Activated naive CD4-positive, alpha-beta T cell treated with anti-CD3 and anti-CD28 coated beads, Interleukin-2, amount 50 U/mL, for 24 hours (primary cell): ENCODE measurements around the gene DNAJB1.
A peak's percentile ranks its signal among the peaks of the same experiment; 100 is the strongest.
"Not testable (repeated sequence)": the region's sequence is repeated elsewhere in the genome, so short reads cannot be mapped to it uniquely, and the experiment has no call there.

ENCODE experiments used
- H3K27ac Mint-ChIP-seq: one replicate; pipeline ENCODE4 v1.8.0; 2021; ENCODE audit warnings: mild to moderate bottlenecking, mixed read lengths
- H3K27me3 Mint-ChIP-seq: one replicate; pipeline ENCODE4 v1.8.0; 2021; ENCODE audit warnings: mixed read lengths
- H3K36me3 Mint-ChIP-seq: one replicate; pipeline ENCODE4 v1.8.0; 2021; ENCODE audit warnings: mixed read lengths
- H3K4me1 Mint-ChIP-seq: one replicate; pipeline ENCODE4 v1.8.0; 2021; ENCODE audit warnings: mixed read lengths
- H3K4me3 Mint-ChIP-seq: one replicate; pipeline ENCODE4 v1.8.0; 2021; ENCODE audit warnings: mild to moderate bottlenecking, mixed read lengths
- H3K9me3 Mint-ChIP-seq: one replicate; pipeline ENCODE4 v1.8.0; 2021; ENCODE audit warnings: mixed read lengths

DNAJB1 gene

DNA sequence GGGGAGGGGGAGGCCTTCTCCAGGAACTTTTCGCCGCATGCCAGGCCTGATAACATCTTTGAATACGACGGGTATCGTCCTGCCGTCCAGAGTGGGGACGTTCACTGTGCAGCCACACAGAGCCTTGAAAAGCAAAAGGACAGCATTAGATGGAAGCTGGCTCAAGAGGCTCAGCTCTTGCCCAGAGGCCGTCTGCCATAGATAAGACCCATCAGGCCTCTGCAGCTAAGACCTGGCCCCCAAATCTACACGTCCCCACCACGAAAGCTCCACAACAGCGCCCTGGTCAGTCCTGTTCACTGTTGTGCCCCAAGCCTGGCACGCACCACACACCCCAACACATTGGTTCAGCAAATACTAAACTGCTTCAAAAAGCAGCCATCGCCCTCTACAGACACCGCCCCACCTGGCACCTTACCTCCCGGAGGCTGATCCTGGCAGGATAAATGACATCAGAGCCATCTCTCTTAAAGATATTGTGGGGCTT is 2.1 kb downstream of the DNAJB1 start:
- Mint-ChIP-seq H3K27me3 (no peaks in the 10 kb centered on the region), H3K27ac (peak overlapping the region; percentile 67), H3K36me3 (peaks cover 20% of the 10 kb centered on the region), H3K4me1 (peaks cover 57% of the 10 kb centered on the region), H3K4me3 (peak overlapping the region; percentile 93), H3K9me3 (no peaks in the 10 kb centered on the region)

DNA sequence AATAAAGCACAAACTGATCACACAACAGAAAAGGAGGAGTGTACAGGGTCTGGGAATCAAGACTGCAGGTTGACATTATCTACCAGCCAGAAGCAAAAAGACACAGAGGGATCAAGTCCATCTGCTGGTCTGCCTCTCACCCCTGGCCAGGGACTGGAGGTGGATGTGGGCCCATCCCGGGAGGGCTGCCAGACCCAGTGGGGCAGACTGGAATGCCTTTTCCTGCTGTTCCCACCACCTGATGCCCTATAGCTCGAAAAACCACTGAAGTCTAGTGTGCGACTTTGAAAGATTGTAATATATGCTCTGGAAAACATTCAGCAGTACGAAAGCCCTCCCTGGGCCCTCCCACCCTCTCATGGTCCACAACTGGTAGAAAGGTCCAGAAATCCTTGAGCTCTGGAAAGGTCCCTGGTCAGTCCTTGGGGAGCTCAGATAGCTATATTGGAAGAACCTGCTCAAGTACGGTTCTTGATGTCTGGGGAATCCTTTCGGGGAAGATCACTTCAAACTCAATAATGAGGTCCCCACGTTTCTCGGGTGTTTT is 2.6 kb downstream of the DNAJB1 start:
- H3K36me3 Mint-ChIP-seq: peaks cover 20% of the 10 kb centered on the region
- H3K4me1 Mint-ChIP-seq: peaks cover 62% of the 10 kb centered on the region
- H3K4me3 Mint-ChIP-seq: peak overlapping the region; percentile 93
- H3K27me3 Mint-ChIP-seq: no peaks in the 10 kb centered on the region
- H3K27ac Mint-ChIP-seq: peak overlapping the region; percentile 52
- no peaks in the 10 kb centered on the region for H3K9me3 Mint-ChIP-seq

DNA sequence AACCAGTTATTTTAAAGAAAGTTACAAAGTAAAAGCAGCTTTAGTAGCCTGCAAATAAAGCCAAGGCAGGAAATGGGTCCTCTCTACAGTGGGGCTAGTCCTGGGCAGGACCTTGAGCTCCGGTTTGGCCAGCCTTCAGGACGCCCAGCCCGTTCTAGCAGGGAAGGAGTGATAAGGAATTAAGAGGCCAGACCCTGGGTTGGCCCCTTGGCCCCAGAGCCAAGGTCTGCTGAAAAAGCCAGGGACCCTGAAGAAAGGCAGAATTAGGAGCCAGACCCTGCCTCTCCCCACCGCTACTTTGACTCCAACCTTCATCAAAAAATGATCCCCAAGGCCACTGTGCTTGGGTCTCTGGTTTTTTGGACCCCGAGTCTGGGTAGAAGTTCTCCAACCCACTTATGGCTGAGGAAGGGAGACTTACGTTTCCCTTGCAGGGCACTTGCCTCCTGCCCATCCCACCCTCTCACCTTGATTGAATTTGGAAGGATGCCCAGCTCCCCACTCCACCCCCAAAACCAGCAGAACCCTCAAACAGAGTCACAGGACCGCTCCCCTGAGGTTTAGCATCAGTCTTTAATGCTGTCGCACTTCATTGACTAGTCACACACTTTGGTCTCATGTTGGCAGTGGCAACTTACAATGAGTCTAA is 3.9 kb downstream of the DNAJB1 start:
- Mint-ChIP-seq H3K4me3 (peak overlapping the region; percentile 93), H3K27me3 (no peaks in the 10 kb centered on the region), H3K9me3 (no peaks in the 10 kb centered on the region), H3K27ac (peak overlapping the region; percentile 38), H3K36me3 (peaks cover 20% of the 10 kb centered on the region), H3K4me1 (peaks cover 59% of the 10 kb centered on the region)

DNA sequence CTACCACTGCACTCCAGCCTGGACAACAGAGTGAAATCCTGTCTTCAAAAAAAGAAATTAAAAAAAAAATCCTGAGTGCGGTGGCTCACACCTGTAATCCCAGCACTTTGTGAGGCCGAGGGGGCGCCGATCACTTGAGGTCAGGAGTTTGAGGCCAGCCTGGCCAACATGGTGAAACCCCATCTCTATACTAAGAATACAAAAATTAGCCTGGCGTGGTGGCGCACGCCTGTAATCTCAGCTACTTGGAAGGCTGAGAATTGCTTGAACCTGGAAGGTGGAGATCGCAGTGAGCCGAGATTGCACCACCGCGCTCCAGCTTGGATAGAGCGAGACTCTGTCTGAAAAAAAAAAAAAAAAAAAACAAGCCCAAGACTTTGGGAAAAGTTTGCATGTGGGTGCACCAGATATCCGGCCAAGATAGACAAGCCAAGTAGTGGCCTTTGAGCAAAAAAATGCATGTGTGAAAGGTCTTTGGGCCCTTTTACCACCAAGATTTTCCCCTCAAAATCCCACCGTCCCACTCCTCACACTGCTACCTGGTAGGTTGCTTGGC is 5.7 kb downstream of the DNAJB1 start:
- no peaks in the 10 kb centered on the region for H3K9me3 Mint-ChIP-seq
- H3K4me3 Mint-ChIP-seq: no peak overlapping the region
- no peak overlapping the region for H3K27ac Mint-ChIP-seq
- peaks cover 20% of the 10 kb centered on the region for H3K36me3 Mint-ChIP-seq
- H3K27me3 Mint-ChIP-seq: no peaks in the 10 kb centered on the region
- H3K4me1 Mint-ChIP-seq: peaks cover 67% of the 10 kb centered on the region

DNA sequence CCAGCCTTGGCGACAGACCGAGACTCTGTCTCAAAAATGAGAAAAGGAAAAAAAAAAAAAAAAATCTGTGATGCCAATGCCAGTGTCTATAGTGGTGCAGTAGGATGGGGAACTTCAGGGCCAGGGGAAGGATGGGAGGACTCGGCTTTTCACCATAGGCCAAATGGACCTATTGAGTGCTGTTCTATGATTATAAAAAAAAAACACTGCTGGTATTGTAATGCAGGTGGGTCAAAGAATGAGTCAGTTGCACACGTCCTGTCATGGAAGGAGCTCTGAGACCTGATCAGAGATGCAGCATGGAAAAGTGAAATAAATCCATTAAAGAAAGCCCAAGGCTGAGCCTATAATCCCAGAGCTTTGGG is 7.0 kb downstream of the DNAJB1 start:
- Mint-ChIP-seq H3K4me3 (no peak overlapping the region), H3K36me3 (peaks cover 12% of the 10 kb centered on the region), H3K27ac (peak overlapping the region; percentile 15), H3K27me3 (no peaks in the 10 kb centered on the region), H3K9me3 (no peaks in the 10 kb centered on the region), H3K4me1 (peaks cover 71% of the 10 kb centered on the region)

DNA sequence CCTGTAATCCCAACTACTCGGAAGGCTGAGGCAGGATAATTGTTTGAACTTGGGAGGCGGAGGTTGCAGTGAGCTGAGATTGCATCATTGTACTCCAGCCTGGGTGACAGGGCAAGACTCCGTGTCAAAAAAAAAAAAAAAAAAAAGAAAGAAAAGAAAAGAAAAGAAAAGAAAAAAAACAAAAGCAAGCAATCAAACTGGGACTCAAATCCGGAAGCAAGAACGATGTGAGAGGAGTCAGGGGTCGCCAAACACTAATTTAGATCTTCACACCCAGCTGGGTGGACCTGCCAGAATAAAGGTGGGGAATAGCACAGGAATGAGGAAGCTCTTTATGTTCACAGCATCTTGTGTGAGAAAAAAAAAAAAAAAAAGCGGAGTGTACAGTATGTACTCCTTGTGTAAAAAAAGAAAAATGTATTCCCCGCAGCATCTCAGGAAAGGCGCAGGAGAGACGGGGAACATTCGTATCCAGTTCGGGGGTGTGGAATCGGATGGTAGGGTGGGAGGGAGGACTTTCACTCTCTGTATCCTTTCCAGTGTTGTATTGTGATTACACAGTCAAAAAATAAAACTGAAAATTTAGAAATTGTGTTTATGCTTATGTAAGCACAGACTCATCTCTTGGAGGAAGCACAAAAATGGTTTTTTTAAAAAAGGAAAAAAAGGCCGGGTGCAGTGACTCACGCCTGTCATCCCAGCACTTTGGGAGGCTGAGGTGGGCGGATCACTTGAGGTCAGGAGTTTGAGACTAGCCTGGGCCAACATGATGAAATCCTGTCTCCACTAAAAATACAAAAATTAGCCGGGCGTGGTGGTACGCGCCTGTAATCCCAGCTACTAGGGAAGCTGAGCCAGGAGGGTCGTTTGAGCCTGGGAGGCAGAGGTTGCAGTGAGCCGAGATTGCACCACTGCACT is 7.6 kb downstream of the DNAJB1 start:
- H3K27ac Mint-ChIP-seq: peak overlapping the region; percentile 55
- H3K4me3 Mint-ChIP-seq: no peak overlapping the region
- peaks cover 7% of the 10 kb centered on the region for H3K36me3 Mint-ChIP-seq
- H3K4me1 Mint-ChIP-seq: peaks cover 71% of the 10 kb centered on the region
- H3K27me3 Mint-ChIP-seq: no peaks in the 10 kb centered on the region
- no peaks in the 10 kb centered on the region for H3K9me3 Mint-ChIP-seq

DNA sequence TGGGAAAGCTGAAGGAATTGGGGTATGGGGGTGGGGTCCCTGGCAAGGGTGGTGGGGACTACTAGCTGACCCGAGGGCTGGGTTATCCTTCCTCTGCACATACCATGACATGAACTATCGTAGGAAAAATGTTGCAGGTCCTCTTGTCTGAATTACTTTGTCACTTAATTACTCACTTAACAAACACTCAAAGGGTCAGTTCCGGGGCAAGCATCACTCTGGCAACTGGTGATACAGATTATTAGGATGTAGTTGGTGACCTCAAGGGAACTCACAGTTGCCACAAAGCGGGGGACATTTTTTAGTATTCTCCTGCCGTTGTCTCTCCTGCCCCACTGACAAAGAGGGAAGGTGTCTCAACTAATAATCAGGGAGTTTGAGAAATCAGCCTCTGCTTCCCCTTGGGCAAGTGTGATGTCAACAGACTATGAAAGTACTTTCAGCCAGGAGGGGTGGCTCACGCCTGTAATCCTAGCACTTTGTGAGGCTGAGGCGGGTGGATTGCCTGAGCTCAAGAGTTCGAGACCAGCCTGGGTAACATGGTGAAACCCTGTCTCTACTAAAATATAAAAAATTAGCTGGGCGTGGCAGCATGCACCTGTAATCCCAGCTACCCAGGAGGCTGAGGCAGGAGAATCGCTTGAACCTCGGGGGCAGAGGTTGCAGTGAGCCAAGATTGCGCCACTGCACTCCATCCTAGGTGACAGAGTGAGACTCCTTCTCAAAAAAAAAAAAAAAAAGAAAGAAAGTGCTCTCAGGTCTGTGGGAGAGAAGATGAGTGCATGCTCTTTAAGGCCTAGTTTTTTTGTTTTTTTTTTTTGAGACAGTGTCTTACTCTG is 10.3 kb downstream of the DNAJB1 start:
- H3K4me3 Mint-ChIP-seq: peak overlapping the region; percentile 64
- H3K27ac Mint-ChIP-seq: peak overlapping the region; percentile 89
- peaks cover 75% of the 10 kb centered on the region for H3K4me1 Mint-ChIP-seq
- no peaks in the 10 kb centered on the region for H3K9me3 Mint-ChIP-seq
- no peaks in the 10 kb centered on the region for H3K27me3 Mint-ChIP-seq
- H3K36me3 Mint-ChIP-seq: no peaks in the 10 kb centered on the region

DNA sequence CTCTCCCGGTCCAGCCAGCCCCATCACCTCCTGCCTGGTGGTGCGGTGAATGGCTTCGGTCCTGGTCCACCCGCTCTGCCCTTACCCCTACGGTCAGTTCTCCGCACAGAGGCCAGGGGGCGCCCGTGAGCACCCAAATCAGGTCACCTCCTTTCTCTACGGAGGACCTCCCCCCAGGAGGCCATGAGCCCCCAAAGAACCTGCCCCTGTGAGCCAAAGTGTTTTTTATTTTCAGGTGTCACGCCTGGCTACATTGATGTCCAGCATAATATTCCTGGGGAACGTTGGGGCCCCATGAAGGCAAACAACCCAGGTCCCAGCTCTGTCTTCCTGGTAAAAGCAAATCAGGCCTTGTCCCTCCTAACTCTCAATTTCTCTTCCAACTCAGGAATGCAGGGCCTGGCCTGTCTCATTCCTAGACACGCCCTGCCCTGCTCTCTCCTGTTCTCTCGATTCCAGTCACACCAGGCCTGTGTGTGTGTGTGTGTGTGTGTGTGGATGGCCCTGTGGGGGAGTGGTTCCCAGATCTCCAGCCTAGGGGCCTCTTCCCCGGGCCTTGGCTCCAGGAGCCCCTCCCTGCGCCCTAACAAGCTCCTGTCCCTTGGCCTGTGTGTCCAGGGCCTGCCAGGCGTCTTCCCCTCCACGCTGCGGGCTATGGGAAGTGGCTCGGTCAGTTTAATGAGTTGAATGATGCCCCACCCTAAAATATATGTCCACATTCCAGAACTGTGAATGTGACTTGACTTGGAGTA is 12.5 kb downstream of the DNAJB1 start:
- Mint-ChIP-seq H3K27ac (peak overlapping the region; percentile 90), H3K36me3 (no peaks in the 10 kb centered on the region), H3K27me3 (no peaks in the 10 kb centered on the region), H3K4me3 (peak overlapping the region; percentile 67), H3K4me1 (peaks cover 67% of the 10 kb centered on the region), H3K9me3 (no peaks in the 10 kb centered on the region)

DNA sequence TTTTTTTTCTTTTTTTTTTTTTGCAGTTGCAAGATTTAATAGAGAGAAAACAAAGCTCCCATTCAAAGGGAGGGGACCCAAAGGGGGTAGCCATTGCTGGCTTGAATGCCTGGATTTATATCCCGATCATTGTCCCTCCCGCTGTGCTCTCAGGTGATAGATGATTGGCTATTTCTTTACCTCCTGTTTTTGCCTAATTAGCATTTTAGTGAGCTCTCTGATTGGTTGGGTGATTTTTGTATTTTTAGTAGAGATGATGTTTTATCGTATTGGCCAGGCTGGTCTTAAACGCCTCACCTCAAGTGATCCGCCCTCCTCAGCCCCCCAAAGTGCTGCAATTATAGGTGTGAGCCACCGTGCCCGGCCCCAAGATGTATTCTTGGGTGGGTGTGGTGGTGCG is 13.6 kb downstream of the DNAJB1 start:
- not testable (repeated sequence) for H3K4me3 Mint-ChIP-seq, H3K27me3 Mint-ChIP-seq, H3K9me3 Mint-ChIP-seq, H3K27ac Mint-ChIP-seq, H3K36me3 Mint-ChIP-seq
- H3K4me1 Mint-ChIP-seq: peaks cover 59% of the 10 kb centered on the region

DNA sequence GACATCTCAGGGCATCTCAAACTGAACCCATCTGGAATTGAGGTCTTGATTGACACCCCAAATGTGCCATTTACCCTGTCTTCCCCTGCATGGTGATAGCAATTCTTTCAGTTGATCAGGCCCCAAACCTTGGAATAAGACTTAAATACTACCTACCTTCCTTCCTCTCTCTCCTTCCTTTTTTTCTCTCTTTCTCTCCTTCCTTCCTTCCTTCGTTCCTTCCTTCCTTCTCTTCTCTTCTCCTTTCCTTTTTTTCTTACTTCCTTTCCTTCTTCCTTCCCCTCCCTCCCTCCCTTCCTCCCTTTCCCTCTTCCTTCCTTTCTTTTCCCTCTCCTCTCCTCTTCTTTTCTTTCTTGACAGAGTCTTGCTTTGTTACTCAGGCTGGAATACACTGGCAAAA is 14.9 kb downstream of the DNAJB1 start:
- Mint-ChIP-seq H3K4me3 (no peak overlapping the region), H3K4me1 (peaks cover 51% of the 10 kb centered on the region), H3K27ac (peak overlapping the region; percentile 68), H3K36me3 (no peaks in the 10 kb centered on the region), H3K27me3 (no peaks in the 10 kb centered on the region), H3K9me3 (no peaks in the 10 kb centered on the region)

DNA sequence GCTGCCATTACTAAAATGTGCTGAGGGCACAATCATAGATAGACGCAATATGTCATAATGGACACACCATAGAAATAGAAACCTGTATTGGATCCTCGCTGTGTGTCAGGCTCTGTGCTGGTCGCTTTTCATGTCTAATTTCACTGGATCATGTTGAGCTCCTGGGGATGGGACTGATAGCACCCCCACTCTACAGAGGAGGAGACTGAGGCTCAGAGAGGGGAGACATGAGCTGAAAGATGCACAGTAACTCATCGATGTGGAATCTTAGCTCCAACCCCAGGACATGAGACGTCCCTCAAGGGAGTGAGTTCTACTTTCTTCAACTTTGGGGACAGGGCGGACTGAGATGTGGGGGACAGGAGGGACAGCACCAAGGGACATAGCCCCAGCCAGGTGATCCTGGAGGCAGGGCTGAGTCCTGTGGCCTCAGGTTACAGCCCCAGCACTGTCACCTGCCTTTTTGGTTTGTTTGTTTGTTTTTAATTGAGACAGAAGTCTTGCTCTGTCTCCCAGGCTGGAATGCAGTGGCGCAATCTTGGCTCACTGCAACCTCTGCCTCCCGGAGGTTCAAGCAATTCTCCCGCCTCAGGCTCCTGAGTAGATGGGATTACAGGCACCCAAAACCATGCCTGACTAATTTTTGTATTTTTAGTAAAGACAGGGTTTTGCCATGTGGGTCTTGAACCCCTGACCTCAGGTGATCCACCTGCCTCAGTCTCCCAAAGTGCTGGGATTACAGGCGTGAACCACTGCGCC is 15.7 kb downstream of the DNAJB1 start:
- no peak overlapping the region for H3K27ac Mint-ChIP-seq
- H3K27me3 Mint-ChIP-seq: no peaks in the 10 kb centered on the region
- H3K4me1 Mint-ChIP-seq: peaks cover 43% of the 10 kb centered on the region
- H3K9me3 Mint-ChIP-seq: no peaks in the 10 kb centered on the region
- no peaks in the 10 kb centered on the region for H3K36me3 Mint-ChIP-seq
- no peak overlapping the region for H3K4me3 Mint-ChIP-seq

DNA sequence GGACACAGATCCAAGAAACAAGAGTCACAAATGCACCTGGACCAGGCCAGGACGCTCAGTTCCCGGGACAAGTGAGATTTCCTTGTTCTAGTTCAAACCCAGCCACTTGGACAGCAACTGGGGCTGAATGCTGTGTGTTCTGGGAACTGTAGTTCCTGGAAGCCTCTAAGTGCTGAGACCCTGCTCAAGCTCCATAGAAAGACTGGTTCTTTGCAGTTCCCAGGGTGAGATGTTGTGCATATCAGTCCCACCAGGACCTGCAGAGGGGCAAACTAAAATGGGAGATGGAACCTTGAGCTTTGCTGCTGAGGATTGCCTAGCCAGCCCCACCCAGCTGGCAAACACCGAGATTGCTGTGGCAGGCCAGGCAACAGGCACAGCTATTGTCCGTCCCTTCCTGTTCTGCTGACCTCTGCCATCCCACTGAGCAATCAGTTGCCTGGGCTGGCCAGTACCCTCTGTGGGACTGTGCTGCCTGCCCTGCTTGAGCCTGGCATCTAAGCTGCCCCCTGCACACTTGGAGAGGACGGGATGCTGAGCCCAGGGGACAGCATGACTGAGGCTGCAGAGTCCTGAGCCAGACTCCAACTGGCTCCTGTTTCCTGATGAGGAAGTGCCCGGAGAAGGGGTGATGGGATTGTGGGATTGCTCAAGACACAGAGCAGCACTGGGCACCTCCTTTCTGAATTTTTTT is 20.8 kb downstream of the DNAJB1 start:
- Mint-ChIP-seq H3K4me3 (peak overlapping the region; percentile 76), H3K36me3 (peaks cover 3% of the 10 kb centered on the region), H3K4me1 (peaks cover 30% of the 10 kb centered on the region)

DNA sequence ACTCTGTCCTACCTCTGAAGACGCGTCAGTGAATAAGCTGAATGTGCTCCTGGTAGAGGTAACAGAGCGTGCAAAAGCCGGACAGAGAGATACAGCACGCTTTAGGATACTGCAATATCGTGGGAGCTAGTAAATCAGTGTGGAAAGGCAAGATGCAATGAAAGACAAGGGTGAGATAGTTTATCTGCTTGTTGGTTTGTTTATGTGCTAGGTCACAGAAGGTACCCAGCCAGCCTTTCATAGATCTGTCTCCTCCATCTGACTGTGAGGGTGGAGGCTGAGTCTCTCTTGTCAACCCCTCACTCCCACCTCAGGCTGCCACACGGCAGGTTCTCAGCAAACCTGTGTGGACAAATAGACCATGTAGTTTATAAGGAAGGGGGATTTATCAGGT is 21.4 kb downstream of the DNAJB1 start:
- Mint-ChIP-seq H3K4me3 (peak overlapping the region; percentile 76), H3K27ac (peak overlapping the region; percentile 75), H3K4me1 (peaks cover 30% of the 10 kb centered on the region), H3K9me3 (no peaks in the 10 kb centered on the region), H3K36me3 (peaks cover 3% of the 10 kb centered on the region), H3K27me3 (no peaks in the 10 kb centered on the region)

More for the DNA sequence above, 20.8 kb downstream of the DNAJB1 start:
- H3K9me3 Mint-ChIP-seq: no peaks in the 10 kb centered on the region
- no peak overlapping the region for H3K27ac Mint-ChIP-seq
- no peaks in the 10 kb centered on the region for H3K27me3 Mint-ChIP-seq
